Measurements from ENCODE around the gene SLC25A6. TPM values are rescaled to one million over a fixed set of nuclear protein-coding genes. Genes with fewer than 3 reads are reported as not detected.

Gene SLC25A6
- total and polyA plus RNA-seq, 10 of the 15 experiments (the other 5 are each of a cell fraction or from before 2014, with no cell fraction given) = 61.9 to 642 (median 322) TPM

DNA sequence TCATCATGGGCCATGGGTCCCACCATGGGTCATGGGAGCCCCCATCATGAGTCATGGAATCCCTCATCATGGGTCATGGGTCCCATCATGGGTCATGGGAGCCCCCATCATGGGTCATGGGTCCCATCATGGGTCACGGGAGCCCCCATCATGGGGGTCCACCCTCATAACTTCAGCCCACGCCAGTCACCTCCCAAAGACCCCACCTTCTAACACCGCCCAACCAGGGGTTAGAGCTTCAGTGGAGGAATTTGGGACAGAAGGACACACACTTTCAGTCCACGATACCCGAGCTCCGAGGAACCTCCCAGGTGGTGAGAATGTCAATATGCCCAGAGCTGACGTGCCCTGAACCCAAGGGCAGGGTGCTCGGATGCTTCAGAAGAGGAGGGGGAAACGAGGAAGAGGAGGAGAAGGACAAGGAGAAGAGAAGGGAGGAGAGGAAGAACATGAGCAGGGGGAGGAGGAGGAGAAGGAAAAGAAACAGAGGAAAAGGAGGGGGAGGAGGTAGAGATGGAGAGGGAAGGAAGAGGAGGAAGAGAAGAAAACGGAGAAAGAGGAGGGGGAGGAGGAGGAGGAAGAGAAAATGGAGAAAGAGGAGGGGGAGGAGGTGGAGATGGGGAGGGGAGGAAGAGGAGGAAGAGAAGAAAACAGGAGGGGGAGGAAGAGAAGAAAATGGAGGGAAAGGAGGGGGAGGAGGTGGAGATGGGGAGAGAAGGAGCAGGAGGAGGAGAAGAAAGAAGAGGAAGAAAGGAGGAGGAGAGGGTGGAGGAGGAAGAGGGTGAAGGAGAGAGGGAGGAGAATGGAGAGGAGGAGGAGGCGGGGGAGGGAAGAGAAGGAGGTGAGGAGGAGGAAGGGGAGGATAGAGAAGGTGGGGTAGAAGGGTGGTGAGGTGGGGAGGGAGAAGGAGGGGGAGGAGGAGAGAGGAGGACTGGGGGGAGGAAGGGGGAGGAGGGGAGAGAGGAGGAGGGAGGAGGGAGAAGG lies 37.6 kb downstream of the SLC25A6 start:
- Histone ChIP-seq H3K27me3 (replicated peaks in 1 of 2; ENCODE audit: control insufficient read depth in 2 of 2, insufficient read depth in 2 of 2, low read length in 1 of 2) (no peaks in the 10 kb centered on the region), H3K4me2 (ENCODE audit: control insufficient read depth, insufficient read depth) (no peak overlapping the region), H3K4me1 (ENCODE audit: control insufficient read depth, insufficient read depth, low read length) (no peaks in the 10 kb centered on the region), H3K9ac (ENCODE audit: control insufficient read depth, insufficient read depth, low read length) (no peak overlapping the region), H3K4me3 (no peak overlapping the region), H3K79me2 (ENCODE audit: control insufficient read depth, insufficient read depth, low read length) (no peaks in the 10 kb centered on the region), H3K27ac (ENCODE audit: control insufficient read depth, insufficient read depth) (no peak overlapping the region), H3K36me3 (ENCODE audit: control insufficient read depth in 2 of 2, insufficient read depth in 2 of 2, low read length in 1 of 2) (peaks cover 3 to 6% of the 10 kb centered on the region in 2 experiments; a peak in 3 of 4 replicates), H2AFZ (ENCODE audit: control insufficient read depth, low read depth, low read length) (no peak overlapping the region), H4K20me1 (ENCODE audit: control insufficient read depth, insufficient read depth) (no peaks in the 10 kb centered on the region), H3K9me3 (replicated peaks; ENCODE audit: control insufficient read depth, insufficient read depth, low read length) (no peaks in the 10 kb centered on the region; the same call in 2 of the 3 replicates)
- BruUV-seq (replicated peaks) = no TSS peak
- ChIA-PET SMC1A (ENCODE audit: uncharacterized antibody, unreplicated experiment) (no interaction called here), RAD21 (ENCODE audit: unreplicated experiment) (no interaction called here), CTCF (no interaction called here), POLR2A (no interaction called here)
- TF ChIP-seq GATAD2B (conservative IDR thresholded peaks at IDR 0.05; ENCODE audit: low read depth) (no peak), IRF3 (IDR thresholded peaks at IDR 0.05) (no peak), BCL3 (IDR thresholded peaks at IDR 0.05; ENCODE audit: borderline replicate concordance, insufficient read depth, low read depth, low read length, poor library complexity, severe bottlenecking) (peak; percentile 62)
- 62% methylated on average over 11 of the region's 11 CpGs for WGBS (ENCODE audit: insufficient coverage, insufficient replicate concordance, low lambda C conversion rate, missing lambda C conversion rate)
- ATAC-seq (no peak), DNase-seq (ENCODE audit: low read depth, low spot score) (no peak), FAIRE-seq (no peak)
- in situ Hi-C loops (cut with MboI) = no loop called here
- intact Hi-C loops (cut with micrococcal nuclease; ENCODE audit: unreplicated experiment) = no loop called here
